H1 (cell line): ENCODE measurements around the gene GPC6. TPM values are rescaled to one million over a fixed set of nuclear protein-coding genes. Genes with fewer than 3 reads are reported as not detected.

Experiments
- CTCF ChIA-PET: fragments of 300-600 bp; sonication (Branson Sonifier 250); formaldehyde crosslinking; loops from one replicate; lab custom pipeline; 2021; ENCODE audit not compliant: partially characterized antibody; lab: Charles Lee
- POLR2A ChIA-PET: fragments of 300-600 bp; sonication (Branson Sonifier 250); formaldehyde crosslinking; loops from one replicate; lab custom pipeline; 2021; ENCODE audit warnings: inconsistent platforms; ENCODE audit not compliant: partially characterized antibody; lab: Charles Lee
- DNase-seq, 2 experiments: peaks; one replicate each; pipeline versions ENCODE4 v3.0.0 to v3.0.0-alpha.2; 2010 to 2022; ENCODE audit warnings: low spot score in 2 of 2, low read depth in 1 of 2, mixed read lengths in 1 of 2
- FAIRE-seq: peaks from 2 replicates; lab custom pipeline; 2011; peaks lifted over from hg19 to GRCh38; lab: Jason Lieb, UNC
- H2AFZ ChIP-seq: 2 replicates; pipeline ENCODE4 v1.8.1; 2012; ENCODE audit warnings: low read length, inconsistent platforms
- H2AK5ac ChIP-seq: 2 replicates; pipeline ENCODE4 v1.6.1; 2013; ENCODE audit warnings: low read depth, low read length
- H2BK120ac ChIP-seq: replicated peaks from 2 replicates; pipeline ENCODE3; 2013; ENCODE audit warnings: low read depth, low read length, inconsistent platforms
- H2BK12ac ChIP-seq: 2 replicates; pipeline ENCODE4 v1.6.1; 2013; ENCODE audit warnings: low read depth, low read length
- H2BK15ac ChIP-seq: 2 replicates; pipeline ENCODE4 v1.6.1; 2013; ENCODE audit warnings: low read length
- H2BK20ac ChIP-seq: 2 replicates; pipeline ENCODE4 v1.6.1; 2013; ENCODE audit warnings: low read length
- H2BK5ac ChIP-seq: 2 replicates; pipeline ENCODE4 v1.6.1; 2013; ENCODE audit warnings: low read depth, low read length
- H3K14ac ChIP-seq: 2 replicates; pipeline ENCODE4 v1.6.1; 2013; ENCODE audit warnings: inconsistent platforms; ENCODE audit not compliant: insufficient read length
- H3K18ac ChIP-seq: 2 replicates; pipeline ENCODE4 v1.6.1; 2013; ENCODE audit warnings: low read length; ENCODE audit errors: extremely low read depth
- H3K23ac ChIP-seq: 2 replicates; pipeline ENCODE4 v1.6.1; 2013; ENCODE audit warnings: inconsistent platforms; ENCODE audit not compliant: insufficient read length
- H3K23me2 ChIP-seq: 2 replicates; pipeline ENCODE4 v1.6.1; 2013; ENCODE audit warnings: low read depth, low read length
- H3K27ac ChIP-seq: 2 replicates; pipeline ENCODE4 v1.6.1; 2011; ENCODE audit warnings: low read depth, low read length, inconsistent platforms
- H3K27me3 ChIP-seq, 4 experiments: replicated peaks in 1 of 4; 1 replicate in 1 of 4; 2 replicates in 3 of 4; pipeline versions ENCODE4 v1.6.1 to v1.8.1; 2011 to 2013; ENCODE audit warnings: low read length in 3 of 4, mild to moderate bottlenecking in 3 of 4, inconsistent platforms in 2 of 4, mixed read lengths in 2 of 4, moderate library complexity in 1 of 4; ENCODE audit not compliant: control insufficient read depth in 3 of 4, insufficient read depth in 3 of 4; ENCODE audit errors: extremely low read depth in 1 of 4
- H3K36me3 ChIP-seq, 4 experiments: 2 replicates each; pipeline versions ENCODE4 v1.6.1 to v1.8.1; 2011 to 2013; ENCODE audit warnings: mild to moderate bottlenecking in 4 of 4, low read length in 3 of 4, moderate library complexity in 2 of 4, control low read depth in 1 of 4, inconsistent platforms in 1 of 4; ENCODE audit not compliant: insufficient read depth in 4 of 4, control insufficient read depth in 2 of 4
- H3K4ac ChIP-seq: replicated peaks from 2 replicates; pipeline ENCODE3; 2013; ENCODE audit warnings: low read length, low read depth, mixed read lengths, inconsistent platforms; ENCODE audit not compliant: insufficient read length
- H3K4me1 ChIP-seq, 4 experiments: replicated peaks in 1 of 4; 1 replicate in 1 of 4; 2 replicates in 3 of 4; pipeline versions ENCODE4 v1.6.1 to v1.8.1; 2011 to 2013; ENCODE audit warnings: low read length in 3 of 4, inconsistent platforms in 2 of 4, mixed read lengths in 1 of 4; ENCODE audit not compliant: insufficient read depth in 4 of 4, control insufficient read depth in 3 of 4
- H3K4me2 ChIP-seq, 2 experiments: 2 replicates each; pipeline versions ENCODE4 v1.6.1 to v1.8.1; 2011 to 2013; ENCODE audit warnings: low read depth in 2 of 2, low read length in 2 of 2, control low read depth in 1 of 2, inconsistent platforms in 1 of 2, mild to moderate bottlenecking in 1 of 2; ENCODE audit not compliant: insufficient read depth in 1 of 2
- H3K4me3 ChIP-seq, 4 experiments: fragments of 200-600, 300-600 bp in 1 of 4; sonication (generic), shearing (Covaris generic), sonication (Bioruptor Twin) in 1 of 4; 2 replicates each; pipeline versions ENCODE4 v1.5.1 to v1.8.1; 2011 to 2016; ENCODE audit warnings: low read length in 4 of 4, low read depth in 3 of 4, control low read depth in 2 of 4, inconsistent platforms in 2 of 4, mild to moderate bottlenecking in 2 of 4, mixed read lengths in 1 of 4, moderate library complexity in 1 of 4; ENCODE audit not compliant: insufficient read depth in 2 of 4; ENCODE audit errors: extremely low read depth in 1 of 4
- H3K56ac ChIP-seq: replicated peaks from 2 replicates; pipeline ENCODE3; 2013; ENCODE audit warnings: low read depth, mild to moderate bottlenecking, mixed read lengths, low read length, inconsistent platforms; ENCODE audit not compliant: insufficient read length
- H3K79me1 ChIP-seq: 2 replicates; pipeline ENCODE4 v1.6.1; 2013; ENCODE audit warnings: low read depth, low read length, control low read depth
- H3K79me2 ChIP-seq, 2 experiments: 2 replicates each; pipeline versions ENCODE4 v1.6.1 to v1.8.1; 2012 to 2013; ENCODE audit warnings: low read length in 2 of 2, mild to moderate bottlenecking in 2 of 2, inconsistent platforms in 1 of 2; ENCODE audit not compliant: insufficient read depth in 2 of 2, control insufficient read depth in 1 of 2
- H3K9ac ChIP-seq, 4 experiments: replicated peaks in 1 of 4; 1 replicate in 1 of 4; 2 replicates in 3 of 4; pipeline versions ENCODE4 v1.6.1 to v1.8.1; 2011 to 2013; ENCODE audit warnings: low read depth in 3 of 4, low read length in 3 of 4, control low read depth in 2 of 4, mild to moderate bottlenecking in 2 of 4, moderate library complexity in 2 of 4, inconsistent platforms in 1 of 4; ENCODE audit errors: extremely low read depth in 1 of 4
- H3K9me3 ChIP-seq, 2 experiments: 2 replicates each; pipeline versions ENCODE4 v1.6.1 to v1.8.1; 2012 to 2013; ENCODE audit warnings: mild to moderate bottlenecking in 2 of 2, moderate library complexity in 2 of 2, control low read depth in 1 of 2, inconsistent platforms in 1 of 2, low read depth in 1 of 2, low read length in 1 of 2, mixed read lengths in 1 of 2; ENCODE audit not compliant: insufficient read depth in 2 of 2
- H4K20me1 ChIP-seq, 2 experiments: replicated peaks in 1 of 2; 2 replicates each; pipeline versions ENCODE3 to v1.8.1; 2011 to 2013; ENCODE audit warnings: inconsistent platforms in 2 of 2, low read length in 2 of 2, mild to moderate bottlenecking in 1 of 2; ENCODE audit not compliant: insufficient read depth in 2 of 2, control insufficient read depth in 1 of 2
- H4K5ac ChIP-seq: 2 replicates; pipeline ENCODE4 v1.6.1; 2013; ENCODE audit warnings: low read length, low read depth, mixed read lengths, inconsistent platforms; ENCODE audit not compliant: insufficient read length
- H4K8ac ChIP-seq: 2 replicates; pipeline ENCODE4 v1.8.0; 2013; ENCODE audit warnings: mild to moderate bottlenecking, moderate library complexity, low read length, inconsistent platforms; ENCODE audit not compliant: insufficient read depth; ENCODE audit errors: extremely low read depth
- H4K91ac ChIP-seq: replicated peaks from 2 replicates; pipeline ENCODE3; 2013; ENCODE audit warnings: low read length, mixed read lengths, inconsistent platforms; ENCODE audit not compliant: insufficient read length
- BCL11A ChIP-seq, 2 experiments: IDR thresholded peaks; one replicate each; pipeline ENCODE4 v1.6.1; 2011; ENCODE audit warnings: low read depth in 2 of 2, low read length in 2 of 2, mild to moderate bottlenecking in 2 of 2
- CHD1 ChIP-seq: IDR thresholded peaks from 2 replicates; pipeline ENCODE4 v1.6.1; 2012; ENCODE audit warnings: low read depth, low read length, improper control_type of control experiment
- CTBP2 ChIP-seq: IDR thresholded peaks from 2 replicates; pipeline ENCODE4 v1.7.0; 2011; ENCODE audit warnings: borderline replicate concordance, mild to moderate bottlenecking, moderate library complexity, mixed read lengths, low read length; ENCODE audit not compliant: insufficient read depth, insufficient read length
- E2F6 ChIP-seq: IDR thresholded peaks from 2 replicates; pipeline ENCODE4 v1.6.1; 2012; ENCODE audit warnings: inconsistent platforms
- EP300 ChIP-seq, 2 experiments: IDR thresholded peaks; 1 replicate in 1 of 2; 2 replicates in 1 of 2; pipeline ENCODE4 v1.6.1; 2011 to 2012; ENCODE audit warnings: low read depth in 2 of 2, low read length in 2 of 2, mild to moderate bottlenecking in 2 of 2, borderline replicate concordance in 1 of 2, inconsistent platforms in 1 of 2, moderate library complexity in 1 of 2
- GABPA ChIP-seq: IDR thresholded peaks from 2 replicates; pipeline ENCODE4 v1.6.1; 2011; ENCODE audit warnings: mild to moderate bottlenecking, low read length, moderate library complexity, borderline replicate concordance; ENCODE audit not compliant: insufficient read depth
- KDM5A ChIP-seq: fragments of 200-600 bp; IDR thresholded peaks from 2 replicates; pipeline ENCODE4 v1.7.1; 2012; ENCODE audit warnings: mild to moderate bottlenecking, low read length, inconsistent platforms, mixed read lengths
- MAX ChIP-seq: IDR thresholded peaks from 2 replicates; pipeline ENCODE4 v1.6.1; 2012; ENCODE audit warnings: inconsistent platforms
- POLR2AphosphoS5 ChIP-seq: IDR thresholded peaks from 2 replicates; pipeline ENCODE4 v1.6.1; 2011; ENCODE audit warnings: low read depth, low read length
- RFX5 ChIP-seq: IDR thresholded peaks from 2 replicates; pipeline ENCODE4 v1.6.1; 2011; ENCODE audit warnings: low read depth, low read length, improper control_type of control experiment, borderline replicate concordance
- TAF7 ChIP-seq: optimal IDR thresholded peaks from 2 replicates; pipeline ENCODE3; 2011; ENCODE audit warnings: low read depth, mild to moderate bottlenecking, inconsistent platforms, low read length, moderate library complexity, borderline replicate concordance
- ZNF274 ChIP-seq: IDR thresholded peaks from 2 replicates; pipeline ENCODE4 v1.7.0; 2012; ENCODE audit warnings: low read length, borderline replicate concordance; ENCODE audit errors: extremely low read depth
- WGBS, 2 experiments: shearing (Covaris generic) in 1 of 2; methylation state at CpG; one replicate each; pipeline versions ENCODE4 v1.1.6 to v1.1.7; 2013 to 2015; ENCODE audit warnings: low lambda C conversion rate in 2 of 2, mixed read lengths in 2 of 2, inconsistent platforms in 1 of 2, low coverage in 1 of 2, missing lambda C conversion rate in 1 of 2; ENCODE audit not compliant: insufficient replicate concordance in 2 of 2, insufficient coverage in 1 of 2, insufficient read length in 1 of 2; ENCODE audit errors: extremely low coverage in 1 of 2, missing lambda C conversion rate in 1 of 2; 5-methylcytosine and 5-hydroxymethylcytosine counted together
- polyA plus RNA-seq, 7 experiments: library from polyadenylated mRNA; depleted of rRNA in 3 of 7; stranded (reverse) in 5 of 7; unstranded in 2 of 7; fragments of >200 nt in 5 of 7; fragments of 200-250 nt in 2 of 7; gene quantifications; 1 replicate in 5 of 7; 2 replicates in 1 of 7; 4 replicates in 1 of 7; pipeline versions ENCODE4 v1.2.1 to v1.2.3, GENCODE V29; 2011 to 2013; ENCODE audit warnings: missing spikeins in 2 of 7, mixed read lengths in 2 of 7
- total RNA-seq: library from RNA; stranded (reverse); fragmentation: NEBNext Ultra II Directional; extraction: Animal tissue kit (Norgen Biotek cat#: 25700); gene quantifications from 2 replicates; pipeline ENCODE4 v1.2.1, GENCODE V29; 2021

GPC6 gene
- total and polyA plus RNA-seq, 2 of the 8 experiments (the other 6 are each of a cell fraction or from before 2014, with no cell fraction given) = 5.4 to 12.0 TPM

DNA sequence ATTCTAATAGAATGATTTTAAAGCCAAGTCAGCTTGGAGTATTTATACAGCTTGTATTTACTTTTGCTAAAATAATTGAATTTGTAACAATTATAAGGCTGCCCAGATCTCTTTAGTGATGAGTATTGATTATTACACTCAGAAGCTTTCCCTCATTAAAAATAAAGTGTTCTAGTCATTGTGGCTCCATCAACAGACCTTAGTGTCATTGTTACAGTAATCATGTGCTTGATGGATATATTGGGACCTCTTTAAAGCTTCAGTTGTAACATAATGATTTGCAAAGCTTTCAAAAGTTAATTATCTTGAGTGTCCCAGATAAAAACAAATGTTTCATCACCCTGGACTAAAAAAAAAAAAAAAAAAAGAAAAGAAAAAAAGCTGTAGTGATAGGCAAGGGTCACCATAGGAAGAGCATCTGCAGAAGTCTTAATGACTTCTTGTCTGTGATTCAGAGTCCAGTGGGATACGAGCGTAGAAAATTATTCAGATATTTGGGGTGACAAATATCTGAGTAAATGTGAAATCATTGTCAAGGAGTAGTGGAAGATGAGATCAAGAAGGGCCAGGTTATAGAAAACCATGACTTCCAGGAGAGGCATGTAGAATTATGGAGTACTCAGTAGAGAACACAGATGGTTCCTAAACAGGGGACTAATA, 883.2 kb downstream of the GPC6 start:
- Histone ChIP-seq H2BK120ac (no peak overlapping the region), H3K4me2 (no peak overlapping the region), H3K79me1 (no peaks in the 10 kb centered on the region), H2BK15ac (no peak overlapping the region), H3K23ac (no peak overlapping the region), H2BK5ac (no peak overlapping the region), H3K9ac (no peak overlapping the region), H3K4me1 (no peaks in the 10 kb centered on the region), H3K79me2 (no peaks in the 10 kb centered on the region), H2AFZ (no peak overlapping the region), H4K8ac (no peak overlapping the region), H3K4me3 (no peak overlapping the region), H3K36me3 (no peaks in the 10 kb centered on the region), H4K91ac (no peak overlapping the region), H2BK12ac (no peak overlapping the region), H4K20me1 (no peaks in the 10 kb centered on the region), H3K4ac (no peak overlapping the region), H3K27me3 (no peaks in the 10 kb centered on the region), H3K27ac (no peak overlapping the region), H4K5ac (no peak overlapping the region), H3K9me3 (0 out of 4 replicates have a peak, but pooled peaks cover 0 to 2% of the 10 kb centered on the region in 2 experiments), H3K56ac (no peak overlapping the region), H2AK5ac (no peak overlapping the region), H2BK20ac (no peak overlapping the region), H3K18ac (no peak overlapping the region), H3K14ac (no peak overlapping the region), H3K23me2 (no peaks in the 10 kb centered on the region; the same call in 1 of the 2 replicates)
- FAIRE-seq (no peak), DNase-seq (no peak)
- WGBS, 2 experiments = 87% methylated on average over 2 of the region's 2 CpGs; no CpG with 5 or more reads in 1 of the 2 experiments
- ChIA-PET POLR2A (no interaction called here), CTCF (no interaction called here)
- TF ChIP-seq E2F6 (no peak), KDM5A (no peak), EP300 (IDR thresholded peaks at IDR 0.05; ENCODE audit: borderline replicate concordance in 1 of 2, low read depth in 2 of 2, low read length in 2 of 2) (no peak), CHD1 (no peak), RFX5 (no peak), MAX (no peak), TAF7 (no peak), GABPA (no peak), POLR2AphosphoS5 (no peak), BCL11A (IDR thresholded peaks at IDR 0.05; ENCODE audit: low read depth in 2 of 2, low read length in 2 of 2) (no peak), CTBP2 (no peak), ZNF274 (no peak)
